Liver (tissue), 9 donors: ENCODE data around the gene HES3. TPM values are rescaled to one million over a fixed set of nuclear protein-coding genes. Genes with fewer than 3 reads are reported as not detected.

Source experiments
- DNase-seq: peaks from one replicate; pipeline ENCODE4 v3.0.0-alpha.2; 2017; ENCODE audit warnings: low spot score
- H3K27ac ChIP-seq, 2 donors: one replicate each; pipeline ENCODE4 v1.7.0; 2013; ENCODE audit warnings: inconsistent platforms in 2 of 2, low read length in 2 of 2, control low read depth in 1 of 2, low read depth in 1 of 2, mild to moderate bottlenecking in 1 of 2
- H3K27me3 ChIP-seq, 4 donors: one replicate each; pipeline versions ENCODE4 v1.6.1 to v1.7.0; 2013; ENCODE audit warnings: low read length in 3 of 4, inconsistent platforms in 1 of 4, mild to moderate bottlenecking in 1 of 4, moderate library complexity in 1 of 4; ENCODE audit not compliant: control insufficient read depth in 4 of 4, insufficient read depth in 4 of 4
- H3K36me3 ChIP-seq, 4 donors: one replicate each; pipeline versions ENCODE4 v1.6.1 to v1.7.0; 2013; ENCODE audit warnings: low read length in 3 of 4, mild to moderate bottlenecking in 3 of 4, low read depth in 1 of 4, moderate library complexity in 1 of 4; ENCODE audit not compliant: control insufficient read depth in 4 of 4, insufficient read depth in 3 of 4
- H3K4me1 ChIP-seq, 4 donors: one replicate each; pipeline versions ENCODE4 v1.6.1 to v1.7.0; 2013; ENCODE audit warnings: low read length in 3 of 4, mild to moderate bottlenecking in 3 of 4, moderate library complexity in 1 of 4; ENCODE audit not compliant: control insufficient read depth in 4 of 4, insufficient read depth in 4 of 4
- H3K4me3 ChIP-seq, 3 donors: one replicate each; pipeline versions ENCODE4 v1.6.1 to v1.7.0; 2013; ENCODE audit warnings: low read length in 3 of 3, control low read depth in 1 of 3, low read depth in 1 of 3, mild to moderate bottlenecking in 1 of 3
- H3K9ac ChIP-seq, 2 donors: one replicate each; pipeline ENCODE4 v1.7.0; 2013; ENCODE audit warnings: low read length in 2 of 2, mild to moderate bottlenecking in 2 of 2, moderate library complexity in 2 of 2, control low read depth in 1 of 2, low read depth in 1 of 2
- H3K9me3 ChIP-seq, 4 donors: one replicate each; pipeline versions ENCODE4 v1.6.1 to v1.7.0; 2013; ENCODE audit warnings: low read length in 3 of 4; ENCODE audit not compliant: control insufficient read depth in 4 of 4
- EGR1 ChIP-seq, 2 donors: IDR thresholded peaks; 2 replicates each; pipeline ENCODE4 v1.6.1; 2016 to 2018; ENCODE audit warnings: antibody characterized with exemption in 2 of 2, low read depth in 2 of 2
- FOXA1 ChIP-seq: IDR thresholded peaks from 2 replicates; pipeline ENCODE4 v1.6.1; 2016; ENCODE audit warnings: antibody characterized with exemption
- GABPA ChIP-seq, 2 donors: IDR thresholded peaks in 1 of 2; conservative IDR thresholded peaks in 1 of 2; 2 replicates each; pipeline ENCODE4 v1.6.1; 2016; ENCODE audit warnings: antibody characterized with exemption in 2 of 2, mild to moderate bottlenecking in 1 of 2, moderate library complexity in 1 of 2
- HNF4A ChIP-seq, 2 donors: conservative IDR thresholded peaks; 2 replicates each; pipeline ENCODE4 v1.6.1; 2016; ENCODE audit warnings: antibody characterized with exemption in 2 of 2, mild to moderate bottlenecking in 2 of 2
- HNF4G ChIP-seq: IDR thresholded peaks from 2 replicates; pipeline ENCODE4 v1.6.1; 2016; ENCODE audit warnings: antibody characterized with exemption
- MAX ChIP-seq: IDR thresholded peaks from 2 replicates; pipeline ENCODE4 v1.6.1; 2016; ENCODE audit warnings: antibody characterized with exemption
- RAD21 ChIP-seq, 2 donors: IDR thresholded peaks; 2 replicates each; pipeline ENCODE4 v1.6.1; 2016; ENCODE audit warnings: antibody characterized with exemption in 2 of 2, mild to moderate bottlenecking in 2 of 2
- REST ChIP-seq: IDR thresholded peaks from 2 replicates; pipeline ENCODE4 v1.6.1; 2016; ENCODE audit warnings: antibody characterized with exemption, mild to moderate bottlenecking
- RXRA ChIP-seq, 2 donors: IDR thresholded peaks; 2 replicates each; pipeline ENCODE4 v1.6.1; 2017 to 2018; ENCODE audit warnings: antibody characterized with exemption in 2 of 2, mild to moderate bottlenecking in 1 of 2
- SP1 ChIP-seq: IDR thresholded peaks from 2 replicates; pipeline ENCODE4 v1.6.1; 2018; ENCODE audit warnings: antibody characterized with exemption, mild to moderate bottlenecking
- TAF1 ChIP-seq: conservative IDR thresholded peaks from 2 replicates; pipeline ENCODE4 v1.6.1; 2016; ENCODE audit warnings: antibody characterized with exemption, mild to moderate bottlenecking
- YY1 ChIP-seq: IDR thresholded peaks from 2 replicates; pipeline ENCODE4 v1.6.1; 2016; ENCODE audit warnings: antibody characterized with exemption, mild to moderate bottlenecking
- ZBTB33 ChIP-seq: IDR thresholded peaks from 2 replicates; pipeline ENCODE4 v1.6.1; 2016; ENCODE audit warnings: antibody characterized with exemption
- WGBS: extraction: QIAGEN DNeasy Blood & Tissue Kit; methylation state at CpG from one replicate; pipeline ENCODE4 v1.1.7; 2013; 5-methylcytosine and 5-hydroxymethylcytosine counted together
- polyA plus RNA-seq, 2 donors: library from polyadenylated mRNA; stranded (reverse) in 1 of 2; unstranded in 1 of 2; fragments of 200-250 nt in 1 of 2; fragments of >200 nt in 1 of 2; fragmentation: Nextera tagmentation in 1 of 2; extraction: Ambion mirVana in 1 of 2; gene quantifications; one replicate each; pipeline versions ENCODE4 v1.2.1 to v1.2.3, GENCODE V29; 2013 to 2015
- total RNA-seq, 2 donors: library from RNA; depleted of rRNA; stranded (reverse); fragments of >200 nt; gene quantifications; one replicate each; pipeline ENCODE4 v1.2.3, GENCODE V29; 2014
- TF ChIP-seq, protein P1 (sequence below): fragments of 150-350 bp; IDR thresholded peaks from 2 replicates; pipeline ENCODE4 v1.5.1; 2017; ENCODE audit warnings: improper control_type of control experiment, low read depth, low read length; ENCODE audit not compliant: missing input control
- donor health status: healthy.
- donor health status: healthy.
- donor health status: healthy.
- donor health status: healthy.
- donor health status: healthy.

Gene HES3
- total and polyA plus RNA-seq, 4 donors = not detected

GRCh38 chr1:6288665-6289064 is 44.7 kb downstream of the HES3 start:
- no peaks in the 10 kb centered on the region for H3K27me3 ChIP-seq
- H3K4me3 ChIP-seq = no peak overlapping the region
- peaks cover 0 to 3% (median 0%) of the 10 kb centered on the region in 4 donors for H3K36me3 ChIP-seq
- TF ChIP-seq EGR1 (IDR thresholded peaks at IDR 0.05; ENCODE audit: low read depth in 2 of 2) (no peak), RAD21 (IDR thresholded peaks at IDR 0.05) (no peak), YY1 (no peak), MAX (no peak), TAF1 (no peak), GABPA (IDR thresholded peaks at IDR 0.05 in 1 of 2, conservative IDR thresholded peaks at IDR 0.05 in 1 of 2) (no peak), REST (no peak), HNF4A (conservative IDR thresholded peaks at IDR 0.05) (no peak)
- TF ChIP-seq, protein P1, sequence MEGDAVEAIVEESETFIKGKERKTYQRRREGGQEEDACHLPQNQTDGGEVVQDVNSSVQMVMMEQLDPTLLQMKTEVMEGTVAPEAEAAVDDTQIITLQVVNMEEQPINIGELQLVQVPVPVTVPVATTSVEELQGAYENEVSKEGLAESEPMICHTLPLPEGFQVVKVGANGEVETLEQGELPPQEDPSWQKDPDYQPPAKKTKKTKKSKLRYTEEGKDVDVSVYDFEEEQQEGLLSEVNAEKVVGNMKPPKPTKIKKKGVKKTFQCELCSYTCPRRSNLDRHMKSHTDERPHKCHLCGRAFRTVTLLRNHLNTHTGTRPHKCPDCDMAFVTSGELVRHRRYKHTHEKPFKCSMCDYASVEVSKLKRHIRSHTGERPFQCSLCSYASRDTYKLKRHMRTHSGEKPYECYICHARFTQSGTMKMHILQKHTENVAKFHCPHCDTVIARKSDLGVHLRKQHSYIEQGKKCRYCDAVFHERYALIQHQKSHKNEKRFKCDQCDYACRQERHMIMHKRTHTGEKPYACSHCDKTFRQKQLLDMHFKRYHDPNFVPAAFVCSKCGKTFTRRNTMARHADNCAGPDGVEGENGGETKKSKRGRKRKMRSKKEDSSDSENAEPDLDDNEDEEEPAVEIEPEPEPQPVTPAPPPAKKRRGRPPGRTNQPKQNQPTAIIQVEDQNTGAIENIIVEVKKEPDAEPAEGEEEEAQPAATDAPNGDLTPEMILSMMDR = no peak
- no peak overlapping the region for H3K9ac ChIP-seq
- no peaks in the 10 kb centered on the region for H3K4me1 ChIP-seq
- no peak for DNase-seq
- no peak overlapping the region for H3K27ac ChIP-seq
- WGBS = 90% methylated on average over 10 of the region's 10 CpGs
- no peaks in the 10 kb centered on the region for H3K9me3 ChIP-seq

DNA sequence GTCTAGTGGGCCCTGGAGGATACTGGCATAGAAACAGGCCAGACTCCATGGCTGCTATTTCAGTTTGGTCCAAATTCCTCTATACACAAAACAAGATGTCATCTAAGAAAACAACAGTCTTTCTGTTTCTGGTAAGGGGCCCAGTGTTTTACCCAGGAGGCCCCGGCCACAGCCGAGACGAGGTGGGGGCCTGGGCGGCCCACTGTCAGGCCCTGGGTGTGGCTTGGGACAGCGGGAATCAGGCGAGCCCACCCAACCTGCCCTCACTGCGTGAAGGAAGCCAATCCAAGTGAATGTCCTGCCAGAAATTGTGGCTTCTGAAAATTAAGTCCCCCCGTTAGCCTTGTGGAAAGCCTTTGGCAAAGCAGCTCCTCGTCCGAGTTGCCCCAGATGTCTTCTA is 48.1 kb downstream of the HES3 start:
- Histone ChIP-seq H3K9me3 (peaks cover 0 to 4% (median 0%) of the 10 kb centered on the region in 4 donors), H3K9ac (no peak overlapping the region), H3K4me3 (no peak overlapping the region), H3K36me3 (peaks cover 0 to 6% (median 5%) of the 10 kb centered on the region in 4 donors), H3K4me1 (no peaks in the 10 kb centered on the region), H3K27me3 (no peaks in the 10 kb centered on the region), H3K27ac (no peak overlapping the region)
- DNase-seq = no peak
- 97% methylated on average over 10 of the region's 10 CpGs for WGBS
- TF ChIP-seq, protein P1 = no peak
- TF ChIP-seq YY1 (no peak), HNF4A (conservative IDR thresholded peaks at IDR 0.05) (no peak), FOXA1 (no peak), MAX (no peak), HNF4G (no peak), RXRA (IDR thresholded peaks at IDR 0.05) (no peak), GABPA (IDR thresholded peaks at IDR 0.05 in 1 of 2, conservative IDR thresholded peaks at IDR 0.05 in 1 of 2) (no peak), SP1 (no peak), ZBTB33 (no peak)
